Epithelial cell of proximal tubule (primary cell): ENCODE measurements around the gene XCL1. TPM values are rescaled to one million over a fixed set of nuclear protein-coding genes. Genes with fewer than 3 reads are reported as not detected.
A peak's percentile ranks its signal among the peaks of the same experiment; 100 is the strongest.
"Not testable (repeated sequence)": the region's sequence is repeated elsewhere in the genome, so short reads cannot be mapped to it uniquely, and the experiment has no call there.

Experiments used
- DNase-seq: peaks from one replicate; pipeline ENCODE4 v3.0.0-alpha.2; 2011; ENCODE audit warnings: low read depth
- H3K4me3 ChIP-seq: 2 replicates; pipeline ENCODE4 v1.5.1; 2011; ENCODE audit warnings: low read depth, mild to moderate bottlenecking, low read length
- total RNA-seq: library from RNA; depleted of rRNA; stranded (reverse); fragments of >200 nt; gene quantifications from 2 replicates; pipeline ENCODE4 v1.2.3, GENCODE V29; 2015
- TF ChIP-seq, protein P1 (sequence below): conservative IDR thresholded peaks from 2 replicates; pipeline ENCODE4 v1.5.1; 2012; ENCODE audit warnings: low read depth, mild to moderate bottlenecking, low read length

The XCL1 gene
- total RNA-seq, 1 donor from 2014 or later = not detected

DNA sequence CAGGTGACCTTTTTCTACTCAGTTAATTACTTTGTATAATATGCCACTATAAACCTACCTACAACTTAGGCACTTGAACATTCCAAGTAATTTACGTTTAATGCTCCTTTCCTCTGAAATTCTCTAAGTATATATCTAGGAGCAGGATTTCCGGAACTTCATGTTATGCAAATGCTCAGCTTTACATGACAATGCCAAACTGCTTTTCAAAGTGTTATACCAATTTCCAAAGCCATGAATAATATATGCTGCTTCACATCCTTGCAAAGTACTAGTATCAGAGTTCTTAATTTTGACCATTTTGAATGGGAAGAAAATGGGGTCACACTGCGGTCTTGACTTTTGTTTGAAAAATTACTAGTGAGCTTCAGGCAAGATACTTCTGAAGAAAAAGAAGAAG lies 5.8 kb upstream of the XCL1 start:
- H3K4me3 ChIP-seq = no peak overlapping the region
- no peak for DNase-seq
- TF ChIP-seq, protein P1, sequence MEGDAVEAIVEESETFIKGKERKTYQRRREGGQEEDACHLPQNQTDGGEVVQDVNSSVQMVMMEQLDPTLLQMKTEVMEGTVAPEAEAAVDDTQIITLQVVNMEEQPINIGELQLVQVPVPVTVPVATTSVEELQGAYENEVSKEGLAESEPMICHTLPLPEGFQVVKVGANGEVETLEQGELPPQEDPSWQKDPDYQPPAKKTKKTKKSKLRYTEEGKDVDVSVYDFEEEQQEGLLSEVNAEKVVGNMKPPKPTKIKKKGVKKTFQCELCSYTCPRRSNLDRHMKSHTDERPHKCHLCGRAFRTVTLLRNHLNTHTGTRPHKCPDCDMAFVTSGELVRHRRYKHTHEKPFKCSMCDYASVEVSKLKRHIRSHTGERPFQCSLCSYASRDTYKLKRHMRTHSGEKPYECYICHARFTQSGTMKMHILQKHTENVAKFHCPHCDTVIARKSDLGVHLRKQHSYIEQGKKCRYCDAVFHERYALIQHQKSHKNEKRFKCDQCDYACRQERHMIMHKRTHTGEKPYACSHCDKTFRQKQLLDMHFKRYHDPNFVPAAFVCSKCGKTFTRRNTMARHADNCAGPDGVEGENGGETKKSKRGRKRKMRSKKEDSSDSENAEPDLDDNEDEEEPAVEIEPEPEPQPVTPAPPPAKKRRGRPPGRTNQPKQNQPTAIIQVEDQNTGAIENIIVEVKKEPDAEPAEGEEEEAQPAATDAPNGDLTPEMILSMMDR = no peak

DNA sequence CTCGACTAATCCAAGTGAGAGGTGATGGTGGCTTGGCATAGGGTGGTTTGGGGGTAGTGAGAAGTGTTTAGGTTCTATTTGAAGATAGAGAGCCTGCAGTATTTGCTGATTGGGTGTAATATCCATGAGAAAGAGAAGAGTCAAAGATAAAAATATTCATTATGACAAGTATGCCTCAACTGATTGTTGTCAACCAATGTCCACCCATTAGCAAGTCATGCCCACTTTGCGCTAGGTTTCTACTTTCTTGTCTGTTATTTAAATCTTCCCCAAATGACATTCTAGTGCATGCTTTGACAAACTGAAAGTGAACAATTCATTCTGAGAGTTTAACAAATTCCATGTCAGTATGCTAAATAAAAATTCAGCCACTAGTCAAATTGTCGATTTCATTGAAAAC lies 3.8 kb upstream of the XCL1 start:
- DNase-seq = no peak

GRCh38 chr1:168574234-168574633 lies 2.2 kb upstream of the XCL1 start:
- DNase-seq, H3K4me3 ChIP-seq: not testable (repeated sequence)
- TF ChIP-seq, protein P1 = peak; percentile 31

More for the DNA sequence above, 3.8 kb upstream of the XCL1 start:
- no peak overlapping the region for H3K4me3 ChIP-seq
- TF ChIP-seq, protein P1 = no peak

DNA sequence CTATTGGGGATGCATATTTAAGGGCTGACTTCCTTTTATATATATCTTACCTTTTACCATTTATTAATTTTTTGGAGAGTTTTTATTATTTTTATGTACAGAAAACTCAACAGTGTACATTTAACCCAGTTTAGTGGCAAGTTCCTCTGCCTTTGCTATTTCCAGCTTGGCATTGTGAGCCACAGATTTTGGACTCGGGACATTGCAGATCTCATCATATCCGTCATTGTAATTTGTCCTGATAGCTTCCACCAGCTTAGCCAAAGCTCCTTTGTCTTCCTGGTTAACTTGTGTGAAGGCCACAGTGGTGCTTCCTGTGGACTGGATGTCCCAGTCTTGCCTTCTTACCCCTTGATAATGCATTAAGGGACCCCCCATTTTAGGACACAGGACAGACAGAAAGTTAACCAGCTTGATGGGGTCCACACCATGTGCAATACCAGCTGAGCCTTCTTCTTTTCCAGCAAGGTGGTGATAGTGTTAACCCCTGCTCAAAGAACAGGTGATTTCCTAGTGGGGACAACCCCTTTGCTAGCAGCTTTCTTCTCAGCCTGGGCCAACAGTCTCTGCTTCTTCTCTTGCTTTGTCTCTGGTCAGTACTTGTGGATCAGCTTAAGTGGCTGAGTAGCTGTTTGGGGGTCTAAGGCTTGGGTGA lies 2.3 kb downstream of the XCL1 start:
- H3K4me3 ChIP-seq, DNase-seq: not testable (repeated sequence)

DNA sequence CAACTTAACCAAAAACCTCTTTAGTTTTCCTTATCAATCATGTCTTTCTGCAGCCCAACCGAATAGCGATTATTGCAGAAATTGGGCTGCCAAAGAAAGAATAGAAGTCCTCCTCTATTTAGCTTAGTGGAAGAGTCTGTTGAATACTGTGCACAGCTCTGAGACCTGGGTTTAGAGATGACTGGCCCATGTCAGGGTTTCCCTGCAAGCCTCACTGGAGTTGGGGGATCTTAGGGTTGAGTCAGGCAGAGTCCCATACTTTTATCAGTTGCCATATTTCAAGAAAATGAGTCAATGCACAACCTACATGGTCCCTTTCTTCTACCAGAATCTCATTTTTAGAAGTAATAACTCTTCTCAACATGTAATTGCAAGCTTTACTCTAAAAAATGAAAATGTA lies 3.9 kb downstream of the XCL1 start:
- not testable (repeated sequence) for DNase-seq, H3K4me3 ChIP-seq

GRCh38 chr1:168580991-168581390 lies 4.6 kb downstream of the XCL1 start:
- not testable (repeated sequence) for H3K4me3 ChIP-seq, DNase-seq

DNA sequence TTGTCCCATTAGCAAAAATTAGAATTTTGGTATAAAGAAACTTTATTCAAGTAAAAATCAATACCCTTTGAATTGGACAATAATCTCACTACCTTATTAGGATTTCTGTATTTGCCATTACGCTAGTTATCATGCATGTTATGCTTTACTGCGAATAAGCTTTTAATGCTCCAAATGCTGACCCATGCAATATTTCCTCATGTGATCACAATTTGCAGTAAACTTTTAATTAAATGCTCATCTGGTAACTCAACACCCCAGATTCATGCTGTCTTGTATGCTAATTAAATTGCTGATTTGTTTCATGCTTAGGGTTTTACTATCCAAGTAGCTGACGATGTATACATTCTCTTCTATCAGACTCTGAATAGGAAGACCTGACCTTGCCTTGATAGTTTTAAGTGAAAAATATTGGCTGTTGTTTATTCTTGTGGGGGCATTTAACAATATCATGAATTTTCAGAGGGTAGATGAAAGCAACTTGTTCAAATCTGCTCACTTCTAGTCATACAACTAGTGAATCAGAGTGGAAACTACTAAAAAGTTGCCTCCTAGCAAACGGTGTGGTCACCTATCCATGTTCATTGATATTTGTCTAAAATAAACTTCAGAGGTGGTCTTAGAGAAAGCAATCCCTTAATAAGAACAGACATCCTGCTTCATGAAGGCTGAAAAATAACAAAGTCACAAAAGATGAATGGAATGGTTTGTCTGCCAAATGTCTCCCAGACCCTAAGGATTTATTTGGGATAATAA lies 5.6 kb downstream of the XCL1 start:
- DNase-seq = no peak
- TF ChIP-seq, protein P1 = no peak
- no peak overlapping the region for H3K4me3 ChIP-seq

- DNase-seq = peak; percentile 92
- no peak overlapping the region for H3K4me3 ChIP-seq
- TF ChIP-seq, protein P1 = no peak
These were observed 6.4 kb downstream of the XCL1 start for GRCh38 chr1:168582688-168583336.
